ENCODE results near the gene RNF138.

The RNF138 gene

DNA sequence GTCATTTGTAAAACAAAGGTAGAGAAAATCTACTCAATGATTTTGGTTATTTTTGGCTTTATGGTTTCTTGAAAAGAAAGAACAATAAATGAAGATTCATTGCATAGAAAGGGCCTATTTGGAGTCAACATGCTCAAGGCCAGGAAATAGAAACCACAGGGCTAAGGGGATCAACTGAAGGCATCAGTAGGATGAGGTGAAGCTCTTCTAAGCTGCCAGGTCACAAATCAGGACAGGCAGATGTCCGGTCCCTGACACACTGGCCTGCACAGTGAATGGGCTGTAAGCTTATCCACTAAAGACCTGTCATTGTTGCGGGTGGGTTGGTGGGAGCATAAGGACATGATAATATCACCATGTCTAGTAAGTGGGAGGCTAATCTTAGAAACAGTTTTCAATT lies 31.6 kb upstream of the RNF138 start:
- TF ChIP-seq, protein P1, sequence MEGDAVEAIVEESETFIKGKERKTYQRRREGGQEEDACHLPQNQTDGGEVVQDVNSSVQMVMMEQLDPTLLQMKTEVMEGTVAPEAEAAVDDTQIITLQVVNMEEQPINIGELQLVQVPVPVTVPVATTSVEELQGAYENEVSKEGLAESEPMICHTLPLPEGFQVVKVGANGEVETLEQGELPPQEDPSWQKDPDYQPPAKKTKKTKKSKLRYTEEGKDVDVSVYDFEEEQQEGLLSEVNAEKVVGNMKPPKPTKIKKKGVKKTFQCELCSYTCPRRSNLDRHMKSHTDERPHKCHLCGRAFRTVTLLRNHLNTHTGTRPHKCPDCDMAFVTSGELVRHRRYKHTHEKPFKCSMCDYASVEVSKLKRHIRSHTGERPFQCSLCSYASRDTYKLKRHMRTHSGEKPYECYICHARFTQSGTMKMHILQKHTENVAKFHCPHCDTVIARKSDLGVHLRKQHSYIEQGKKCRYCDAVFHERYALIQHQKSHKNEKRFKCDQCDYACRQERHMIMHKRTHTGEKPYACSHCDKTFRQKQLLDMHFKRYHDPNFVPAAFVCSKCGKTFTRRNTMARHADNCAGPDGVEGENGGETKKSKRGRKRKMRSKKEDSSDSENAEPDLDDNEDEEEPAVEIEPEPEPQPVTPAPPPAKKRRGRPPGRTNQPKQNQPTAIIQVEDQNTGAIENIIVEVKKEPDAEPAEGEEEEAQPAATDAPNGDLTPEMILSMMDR (IDR thresholded peaks at IDR 0.05) = no peak

DNA sequence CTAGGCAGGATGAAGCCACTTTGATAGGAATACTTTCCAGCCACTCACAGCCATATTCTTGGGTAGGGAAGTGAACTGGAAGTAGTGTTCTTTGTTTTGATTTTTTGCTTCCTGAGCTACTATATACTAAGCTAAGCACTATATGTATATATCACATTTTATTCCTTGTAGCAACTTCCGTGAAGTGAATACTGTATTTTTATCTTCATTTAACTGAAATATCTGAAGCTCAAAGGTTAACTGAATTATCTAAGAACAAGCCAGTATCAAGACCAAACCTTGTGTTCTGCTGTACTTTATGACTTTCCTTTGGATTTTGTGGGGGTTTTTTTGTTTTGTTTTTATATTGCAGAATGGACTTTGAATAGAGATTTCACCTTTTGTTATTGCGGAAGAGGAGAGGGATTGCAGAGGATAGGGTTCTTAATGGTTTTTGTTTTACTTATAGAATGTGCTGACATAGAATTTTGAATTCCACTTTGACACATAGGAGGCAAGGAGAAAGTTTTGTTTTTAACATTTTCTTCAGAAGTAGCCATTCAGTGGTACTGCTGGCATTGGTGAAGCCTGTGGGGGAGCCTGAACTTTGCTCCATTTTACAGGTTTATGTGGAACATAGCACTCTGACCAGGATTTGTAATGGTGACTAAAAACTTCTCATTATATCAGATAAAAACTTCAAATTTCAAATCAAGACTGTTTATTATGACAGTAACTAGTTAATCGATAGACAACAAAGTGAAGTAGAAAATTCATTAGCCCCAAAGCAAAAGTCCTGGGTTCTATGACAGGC lies 24.1 kb upstream of the RNF138 start:
- TF ChIP-seq, protein P1 (IDR thresholded peaks at IDR 0.05) = no peak

DNA sequence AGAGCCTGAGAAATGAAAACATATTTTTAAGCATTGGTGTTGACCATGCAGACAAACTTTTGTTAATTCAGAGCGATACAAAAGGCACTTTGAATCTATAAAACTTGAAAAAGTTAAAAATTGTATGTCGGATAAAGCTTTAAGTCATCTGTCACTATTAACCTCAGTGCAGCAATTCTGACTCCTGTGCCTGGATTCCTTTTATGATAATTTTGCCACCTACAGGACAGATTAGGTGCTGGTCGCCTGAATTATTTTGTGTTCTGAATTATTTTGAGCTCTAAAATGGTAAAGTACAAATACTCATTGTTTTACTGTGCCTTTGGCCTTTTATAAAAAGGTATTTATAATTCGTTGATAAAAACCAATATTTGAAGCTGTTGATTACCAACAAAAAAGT lies 19.4 kb upstream of the RNF138 start:
- TF ChIP-seq, protein P1 (IDR thresholded peaks at IDR 0.05) = peak; percentile 64

DNA sequence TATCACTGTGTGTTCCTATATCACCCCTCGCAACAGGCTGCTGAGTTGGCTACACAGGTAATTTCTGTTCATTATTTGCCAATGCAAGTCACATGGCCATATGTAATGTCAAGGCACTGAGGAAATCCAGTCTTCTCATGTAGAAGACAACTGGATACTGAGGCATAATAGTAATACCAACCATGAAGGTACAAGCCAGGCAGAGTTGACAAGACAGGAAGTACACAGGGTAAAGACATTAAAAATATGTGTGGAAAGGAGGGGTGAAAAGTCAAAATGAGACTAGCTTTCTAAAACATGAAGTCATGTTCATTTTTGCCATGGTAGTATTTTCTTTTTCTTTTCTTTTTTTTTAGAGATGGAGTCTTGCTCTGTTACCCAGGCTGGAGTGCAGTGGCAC lies 17.5 kb upstream of the RNF138 start:
- TF ChIP-seq, protein P1 (IDR thresholded peaks at IDR 0.05) = no peak

DNA sequence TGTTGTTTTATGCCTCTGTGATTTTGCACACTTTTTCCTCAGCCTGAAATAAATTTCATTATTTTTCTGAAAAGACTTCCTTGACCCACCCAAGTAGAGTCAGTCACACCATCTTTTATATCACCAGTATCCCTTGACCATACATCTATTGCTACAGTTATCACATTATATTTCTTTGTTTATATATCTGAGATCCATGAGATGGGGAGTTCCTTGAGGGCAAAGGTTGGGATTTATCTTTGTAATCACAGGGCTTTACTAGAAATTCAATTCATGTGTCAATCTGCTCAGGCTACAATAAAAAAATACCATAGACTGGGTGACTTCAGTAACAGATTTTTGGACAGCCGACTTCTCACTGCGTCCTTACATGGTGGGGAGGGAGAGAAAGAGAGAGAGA lies 12.8 kb upstream of the RNF138 start:
- TF ChIP-seq, protein P1 (IDR thresholded peaks at IDR 0.05) = no peak

DNA sequence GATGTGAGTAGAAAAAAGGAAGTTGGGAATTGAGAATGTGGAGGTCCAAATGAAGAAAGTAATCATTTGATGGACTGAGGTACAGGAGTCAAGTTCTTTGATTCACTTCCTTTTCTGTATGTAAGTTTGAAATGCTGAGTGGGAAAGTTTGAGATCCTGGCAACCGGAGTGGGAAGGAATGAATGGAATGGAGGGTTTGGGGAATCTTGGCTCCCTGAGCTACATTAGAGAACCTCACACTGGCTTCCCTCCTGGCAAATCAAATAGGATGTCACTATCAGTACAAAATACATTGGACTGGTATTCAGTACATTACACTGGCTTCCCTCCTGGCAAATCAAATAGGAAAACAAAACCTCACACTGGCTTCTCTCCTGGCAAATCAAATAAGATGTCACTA lies 9.8 kb upstream of the RNF138 start:
- TF ChIP-seq, protein P1 (IDR thresholded peaks at IDR 0.05) = no peak

DNA sequence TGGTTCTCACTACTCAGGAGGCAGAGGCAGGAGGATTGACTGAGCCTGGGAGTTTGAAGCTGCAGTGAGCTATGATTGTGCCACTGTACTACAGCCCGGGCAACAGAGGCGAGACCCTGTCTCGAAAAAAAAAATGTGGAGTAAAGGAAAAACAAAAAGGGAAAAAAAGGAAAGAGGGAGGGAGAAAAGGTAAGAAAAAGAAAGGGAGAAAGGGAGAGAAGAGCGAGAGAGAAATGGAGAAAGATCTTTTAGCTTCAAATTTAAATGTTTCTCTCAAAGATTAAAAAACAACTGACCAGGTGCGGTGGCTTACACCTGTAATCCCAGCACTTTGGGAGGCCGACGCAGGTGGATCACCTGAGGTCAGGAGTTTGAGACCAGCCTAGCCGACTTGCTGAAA lies 7.9 kb upstream of the RNF138 start:
- TF ChIP-seq, protein P1 (IDR thresholded peaks at IDR 0.05) = no peak

DNA sequence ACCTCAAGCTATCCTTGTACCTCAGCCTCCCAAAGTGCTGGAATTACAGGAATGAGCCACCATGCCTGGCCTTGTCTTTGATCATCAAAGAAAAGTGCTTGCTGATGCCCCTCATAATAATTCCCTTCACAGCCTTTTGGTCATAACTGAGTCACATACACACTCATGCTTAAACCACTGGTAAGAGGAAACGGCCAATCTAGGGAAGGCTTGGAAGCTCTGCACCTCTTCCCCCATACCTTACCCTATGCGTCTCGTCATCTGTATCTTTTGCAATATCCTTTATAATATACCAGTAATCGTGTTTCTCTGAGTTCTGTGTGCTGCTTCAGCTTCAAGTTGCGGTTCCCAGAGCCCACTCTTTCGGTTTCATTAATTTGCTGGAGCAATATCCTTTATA lies 4.8 kb upstream of the RNF138 start:
- TF ChIP-seq, protein P1 (IDR thresholded peaks at IDR 0.05) = no peak
